HL-60/S4 (cell line): ENCODE measurements around the gene CACNG4.
"Not testable (repeated sequence)": the region's sequence is repeated elsewhere in the genome, so short reads cannot be mapped to it uniquely, and the experiment has no call there.

Experiments used
- in situ Hi-C: fragments of 300-500 bp; cut with MboI; formaldehyde crosslinking; loops from 2 replicates; pipeline ENCODE4 v1.14.3; 2022; ENCODE audit warnings: low sequenced_read_pairs

Gene CACNG4

GRCh38 chr17:67040652-67041051, 76.1 kb downstream of the CACNG4 start:
- in situ Hi-C loops = no loop called here

DNA sequence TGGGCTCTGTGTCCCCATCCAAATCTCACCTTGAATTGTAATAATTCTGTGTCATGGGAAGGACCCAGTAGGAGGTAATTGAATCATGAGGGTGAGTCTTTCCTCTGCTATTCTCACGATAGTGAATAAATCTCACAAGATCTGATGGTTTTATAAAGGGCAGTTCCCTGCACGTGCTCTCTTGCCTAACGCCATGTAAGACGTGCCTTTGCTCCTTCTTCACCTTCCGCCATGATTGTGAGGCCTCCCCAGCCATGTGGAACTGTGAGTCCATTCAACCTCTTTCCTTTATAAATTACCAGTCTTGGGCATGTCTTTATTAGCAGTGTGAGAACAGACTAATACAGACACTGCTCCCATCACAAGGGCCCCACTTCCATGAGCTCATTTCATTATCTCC, 76.6 kb downstream of the CACNG4 start:
- in situ Hi-C loops = not testable (repeated sequence)

DNA sequence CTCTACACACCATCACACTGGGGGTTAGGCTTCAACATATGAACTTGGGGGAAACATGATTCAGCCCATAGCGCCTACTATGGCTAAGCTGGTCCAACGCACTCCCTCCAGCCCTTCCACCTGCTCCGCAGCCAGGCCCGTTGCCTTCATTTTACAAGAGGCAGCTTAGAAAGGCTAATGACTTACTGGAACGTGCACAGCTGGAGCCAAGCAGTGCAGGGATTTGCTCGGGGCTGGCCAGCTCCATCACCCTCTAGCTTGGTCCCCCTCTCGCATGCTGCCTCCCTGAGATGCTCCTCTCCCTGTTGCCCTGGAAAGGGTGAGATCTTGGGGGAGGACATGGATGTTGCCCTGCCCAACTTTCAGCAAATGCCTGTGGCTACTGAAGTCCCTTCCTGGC, 77.0 kb downstream of the CACNG4 start:
- in situ Hi-C loops = no loop called here

DNA sequence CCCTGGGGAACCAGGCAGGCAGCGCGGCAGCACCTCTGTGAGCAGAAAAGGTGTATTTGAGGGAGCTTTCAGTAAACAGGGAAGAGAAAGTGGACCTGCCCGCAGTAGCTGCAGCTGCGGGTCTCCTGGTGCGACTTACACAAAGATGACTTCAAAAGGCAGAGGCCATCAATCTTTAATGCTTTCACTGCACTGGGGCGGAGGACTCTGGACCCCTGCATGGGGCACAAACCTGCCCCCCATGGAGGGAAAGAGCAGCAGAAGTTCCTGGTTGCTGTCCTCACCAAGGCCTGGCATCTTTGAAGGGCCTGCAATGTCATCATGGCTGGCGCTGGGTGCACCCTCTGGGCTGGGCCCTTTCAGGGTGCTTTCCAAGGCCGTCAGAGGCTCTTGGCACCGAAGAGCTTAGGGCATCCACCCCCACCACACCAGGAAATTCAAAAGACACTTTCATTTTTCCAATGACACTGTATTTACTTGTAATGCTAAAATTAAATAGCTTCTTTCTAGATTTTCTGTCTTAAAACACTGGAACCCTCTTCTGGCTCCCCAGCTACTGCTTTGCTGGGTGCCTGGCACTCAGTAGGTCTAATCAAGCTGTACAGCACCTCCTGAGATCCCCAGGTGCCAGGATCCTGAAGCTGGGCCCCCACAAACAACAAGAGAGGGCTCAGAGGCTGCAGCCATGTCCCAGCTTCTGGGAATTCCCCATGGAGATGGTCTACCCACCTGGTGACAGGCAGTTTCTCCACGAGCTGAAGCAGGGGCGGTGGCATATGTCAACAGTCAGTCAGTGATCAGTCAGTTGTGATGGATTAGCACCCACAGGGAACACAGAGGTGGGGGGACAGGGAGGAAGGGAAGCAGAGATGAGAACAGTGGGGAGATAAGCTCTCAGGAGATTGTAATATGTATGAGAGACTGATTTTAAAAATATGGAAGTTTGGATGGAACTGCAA, 77.7 kb downstream of the CACNG4 start:
- in situ Hi-C loops = no loop called here

DNA sequence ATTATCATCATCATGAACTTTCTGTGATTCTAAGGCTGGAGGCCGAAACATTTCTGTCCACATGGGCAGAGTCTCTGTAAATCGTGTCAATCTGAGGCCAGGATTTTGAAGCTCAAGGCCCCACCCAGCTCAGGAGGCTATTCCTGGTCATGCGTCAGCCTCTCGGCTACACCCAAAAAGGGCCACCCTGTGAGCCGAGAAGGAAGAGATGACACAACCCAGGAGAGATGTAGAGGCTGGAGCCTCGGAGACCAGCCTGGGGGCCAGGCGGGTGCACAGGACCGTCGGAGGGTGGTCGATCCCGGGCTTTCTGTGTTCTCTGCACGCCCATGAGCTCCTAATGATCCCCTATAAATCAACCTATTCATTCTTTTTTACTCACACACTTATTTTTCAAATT, 78.8 kb downstream of the CACNG4 start:
- in situ Hi-C loops = no loop called here

DNA sequence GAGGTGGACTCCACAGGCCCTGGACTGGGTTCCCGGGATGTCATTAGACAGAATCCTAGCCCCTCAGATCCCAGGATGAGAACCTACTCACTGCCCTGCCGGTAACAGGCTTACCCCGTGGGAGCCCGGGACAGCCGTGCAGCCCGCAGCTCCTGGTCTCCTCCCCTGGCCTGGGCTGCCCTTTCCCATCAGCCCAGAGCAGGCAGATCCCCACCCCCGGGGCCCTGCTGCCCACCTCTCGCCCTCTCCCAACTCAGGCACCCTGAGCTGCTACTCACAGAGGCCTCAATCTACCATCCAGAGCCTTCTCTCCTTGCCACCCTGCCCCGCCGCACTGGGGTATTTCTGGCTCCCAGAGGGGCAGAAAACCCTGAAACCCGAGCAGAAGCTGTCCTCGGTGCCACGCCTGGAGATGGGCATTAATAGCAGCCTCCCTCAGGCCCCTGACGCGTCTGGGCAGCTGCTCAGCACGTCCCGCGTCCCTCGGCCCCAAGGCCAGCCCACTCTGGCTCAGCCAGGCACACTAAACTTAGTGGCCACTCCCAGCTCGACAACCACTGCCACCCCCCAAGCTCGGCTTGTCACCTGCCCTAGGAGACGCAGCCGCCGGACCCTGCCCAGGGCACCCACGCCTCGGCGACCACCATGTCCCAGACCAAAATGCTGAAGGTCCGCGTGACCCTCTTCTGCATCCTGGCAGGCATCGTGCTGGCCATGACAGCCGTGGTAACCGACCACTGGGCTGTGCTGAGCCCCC, 79.7 kb downstream of the CACNG4 start, which contains the start of gene CACNG1:
CACNG1 (plus strand) TSS at position 539 of the 757 bp plus-strand sequence; CDS start at position 646, 107 bp downstream.
- in situ Hi-C loops = no loop called here

- in situ Hi-C loops = no loop called here
Measured at GRCh38 chr17:67044940-67045339, 80.4 kb downstream of the CACNG4 start.

DNA sequence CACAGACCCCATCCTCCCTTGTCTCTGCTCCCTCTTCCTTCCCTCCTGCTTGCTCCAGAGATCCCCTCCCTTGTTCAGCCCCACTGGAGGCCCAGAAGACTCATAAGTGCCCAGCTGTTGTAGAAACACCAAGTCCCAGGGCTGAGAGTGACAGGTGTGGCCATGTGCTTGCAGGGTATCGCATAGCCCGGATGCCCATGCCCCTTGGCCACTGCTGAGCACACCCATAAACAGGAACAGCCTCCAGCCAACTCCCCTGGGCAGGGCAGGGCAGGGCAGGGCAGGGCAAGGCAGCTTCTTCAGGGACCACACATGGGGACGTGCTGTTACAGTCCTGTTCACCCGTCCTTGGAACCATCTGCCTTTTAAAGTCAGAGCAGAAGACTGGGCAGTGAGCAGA, 81.9 kb downstream of the CACNG4 start:
- in situ Hi-C loops = no loop called here

- in situ Hi-C loops = no loop called here
Measured at GRCh38 chr17:67047382-67047781, 82.9 kb downstream of the CACNG4 start.

DNA sequence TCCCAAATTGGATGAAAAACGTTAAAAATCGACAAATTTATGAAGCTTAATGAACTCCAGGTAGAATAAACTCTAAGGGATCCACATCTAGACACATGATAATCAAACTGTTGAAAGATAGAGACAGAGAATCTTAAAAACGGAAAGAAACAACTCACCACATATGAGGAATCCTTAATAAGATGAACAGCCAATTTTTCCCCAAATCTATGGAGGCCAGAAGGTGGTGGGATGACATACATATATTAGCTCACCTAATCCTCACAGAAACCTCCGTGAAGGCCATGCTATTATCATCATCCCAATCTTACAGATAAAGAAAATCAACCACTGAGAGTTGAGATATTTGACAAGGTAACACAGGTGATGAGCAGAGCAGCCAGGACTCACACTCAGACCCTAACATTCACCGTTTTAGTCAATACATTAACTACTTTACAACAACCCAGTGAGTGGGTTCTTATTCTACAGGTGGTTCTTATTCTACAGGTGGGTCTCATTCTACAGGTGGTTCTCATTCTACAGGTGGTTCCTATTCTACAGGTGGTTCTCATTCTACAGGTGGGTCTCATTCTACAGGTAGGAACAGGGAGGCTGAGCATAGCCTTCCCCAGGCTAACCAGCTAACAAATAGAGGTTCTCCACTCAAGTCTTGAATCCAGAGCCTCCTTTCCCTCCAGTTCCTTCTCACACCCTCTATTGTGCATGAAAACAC, 84.7 kb downstream of the CACNG4 start:
- in situ Hi-C loops = no loop called here

DNA sequence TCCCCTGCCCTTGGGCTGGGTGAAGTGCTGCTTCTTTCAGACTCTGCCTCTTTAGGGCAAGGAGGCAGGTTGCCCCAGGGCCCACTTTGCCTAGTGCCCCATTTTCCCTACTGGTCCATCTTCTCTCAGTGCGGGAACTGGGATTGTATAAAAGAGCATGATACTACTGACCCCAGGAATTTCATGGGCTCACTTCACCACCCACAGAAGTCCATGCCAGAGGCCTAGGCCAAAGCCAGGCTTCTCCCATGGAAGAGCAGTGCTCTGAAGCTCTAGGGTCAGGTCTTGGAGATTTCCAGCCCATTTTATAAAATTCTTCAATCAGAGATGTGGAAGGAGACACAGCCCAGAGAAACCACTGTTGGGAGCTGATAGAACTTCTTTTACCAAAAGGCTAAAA, 85.6 kb downstream of the CACNG4 start:
- in situ Hi-C loops = no loop called here

DNA sequence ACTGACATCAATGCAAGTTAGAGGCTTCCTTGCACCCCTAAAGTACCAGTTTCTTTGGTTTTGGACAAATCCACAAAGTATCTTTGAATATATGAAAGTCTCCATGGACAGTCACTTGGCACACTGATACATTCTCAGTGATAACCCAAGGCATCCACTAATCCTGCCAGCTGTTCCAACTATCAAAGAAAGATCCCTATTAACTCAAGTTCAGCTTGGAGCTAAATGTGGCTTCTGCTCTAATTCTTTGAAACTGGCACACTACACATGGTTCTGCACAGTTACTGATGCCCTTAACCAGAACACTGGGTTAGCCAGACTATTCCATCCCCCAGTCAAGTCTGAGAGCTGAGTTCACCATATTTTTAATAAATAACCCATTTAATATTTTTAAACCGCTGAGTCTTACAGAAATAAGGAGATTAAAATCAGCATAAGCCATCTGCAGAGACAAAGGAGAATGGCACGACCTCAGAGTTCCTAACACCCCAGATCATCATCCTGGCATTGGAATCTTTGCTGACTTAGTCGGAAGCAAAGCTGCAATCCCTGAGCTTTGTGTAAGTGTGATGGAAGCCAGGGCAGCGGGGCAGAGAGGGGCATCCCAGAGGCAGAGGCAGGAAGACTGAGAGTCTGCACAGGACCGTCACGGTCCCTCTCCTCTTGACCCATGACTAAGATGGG, 86.1 kb downstream of the CACNG4 start:
- in situ Hi-C loops = no loop called here

- in situ Hi-C loops = no loop called here
Measured at GRCh38 chr17:67051155-67051538, 86.6 kb downstream of the CACNG4 start.

DNA sequence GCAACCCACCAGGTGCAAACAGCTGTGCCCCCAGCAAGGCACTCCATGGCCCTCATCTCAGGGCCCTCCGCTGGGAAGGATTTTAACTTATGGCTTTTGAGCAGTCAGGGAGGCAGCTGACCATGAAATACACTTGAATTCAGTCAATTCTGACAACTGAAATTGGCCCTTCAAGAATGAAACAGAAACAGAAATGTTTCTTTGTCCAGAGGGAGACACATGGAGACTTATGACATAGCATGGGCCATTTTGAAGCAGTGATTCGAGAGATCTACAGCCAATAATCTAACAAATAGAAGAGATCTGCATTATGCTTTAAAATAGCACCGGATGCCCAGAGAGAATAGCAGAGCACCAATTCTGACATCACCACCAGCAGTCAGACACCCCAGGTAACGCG, 87.3 kb downstream of the CACNG4 start:
- in situ Hi-C loops = no loop called here

DNA sequence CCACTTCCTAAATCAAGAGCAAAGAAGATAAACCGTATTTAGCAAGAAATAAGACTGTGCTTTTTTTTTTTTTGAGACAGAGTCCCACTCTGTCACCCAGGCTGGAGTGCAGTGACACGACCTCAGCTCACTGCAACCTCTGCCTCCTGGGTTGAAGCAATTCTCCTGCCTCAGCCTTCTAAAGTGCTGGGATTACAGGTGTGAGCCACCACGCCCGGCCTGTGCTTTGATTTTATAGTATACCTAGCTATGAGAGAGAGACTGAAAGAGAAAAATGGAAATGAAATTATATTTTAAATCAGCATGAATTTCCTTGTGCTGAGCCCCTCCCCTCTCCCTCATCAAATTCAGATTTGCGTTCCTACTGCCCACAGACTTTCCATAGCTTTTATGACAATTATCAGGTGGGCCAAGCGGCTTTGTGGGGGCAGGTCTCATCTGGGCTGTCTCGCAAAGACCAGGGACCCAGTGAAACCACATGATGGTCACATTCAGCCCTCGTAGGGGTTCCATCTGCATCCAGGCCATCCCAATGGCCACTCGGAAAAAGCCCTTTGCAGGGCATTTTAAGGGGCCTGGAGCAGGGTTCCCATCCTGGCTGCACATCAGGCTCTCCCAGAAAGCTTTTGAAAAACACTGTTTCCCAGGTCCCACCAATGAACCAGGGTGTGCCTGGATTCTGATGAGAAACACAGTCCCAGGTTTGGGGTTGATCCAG, 88.4 kb downstream of the CACNG4 start:
- in situ Hi-C loops = no loop called here

DNA sequence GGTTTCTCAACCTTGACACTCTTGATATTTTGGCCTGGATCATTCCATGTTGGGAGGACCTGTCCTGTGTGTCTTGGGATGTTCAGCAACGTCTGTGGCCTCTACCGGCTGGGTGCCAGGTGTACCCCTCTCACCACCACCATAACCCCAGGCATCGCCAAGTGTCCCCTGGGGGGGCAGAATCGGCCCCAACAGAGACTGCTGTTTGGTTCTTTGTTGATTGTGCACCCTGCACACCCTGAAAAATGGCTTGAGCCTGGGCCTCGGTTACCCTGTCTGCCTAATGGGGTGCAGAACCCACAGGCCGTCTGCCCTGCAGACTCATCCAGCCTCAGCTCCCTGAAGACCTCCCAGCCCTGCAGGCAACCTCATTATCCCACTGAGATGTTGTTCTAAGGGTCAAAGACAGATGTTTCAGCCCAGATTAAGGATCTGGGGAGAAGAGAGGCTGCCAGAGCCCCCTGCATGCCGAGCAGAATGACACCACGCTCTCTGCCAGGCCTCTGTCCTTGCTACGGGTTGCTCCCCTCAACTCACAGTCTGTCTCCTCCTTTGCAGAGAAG, 89.0 kb downstream of the CACNG4 start:
- in situ Hi-C loops = no loop called here

DNA sequence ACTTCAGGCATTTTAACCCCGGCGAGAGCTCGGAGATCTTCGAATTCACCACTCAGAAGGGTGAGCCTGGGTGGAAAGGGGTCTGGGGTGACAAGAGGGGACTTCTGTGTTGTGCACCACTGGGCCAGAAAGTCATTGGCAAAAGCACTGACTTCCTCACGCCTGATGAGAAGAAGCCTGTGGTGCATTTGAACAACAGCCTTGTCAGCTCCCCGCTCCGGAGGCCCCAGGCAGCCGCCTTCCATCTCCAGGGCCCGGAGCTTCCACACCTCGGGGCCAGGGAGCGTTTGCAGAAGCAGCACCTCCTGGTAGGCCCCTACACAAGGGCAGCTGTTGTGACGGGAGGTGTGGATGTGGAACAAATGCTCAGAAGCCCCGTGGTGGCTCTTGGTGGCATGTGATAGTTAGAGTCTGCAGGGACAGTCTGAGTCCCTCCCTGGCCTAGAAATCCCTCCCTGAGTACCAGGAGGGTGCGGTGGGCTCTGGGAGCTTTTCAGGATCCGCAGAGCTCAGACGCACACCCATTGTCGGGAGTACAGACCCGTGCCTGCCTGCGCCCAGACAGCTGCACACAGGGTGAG, 89.6 kb downstream of the CACNG4 start:
- in situ Hi-C loops = no loop called here

DNA sequence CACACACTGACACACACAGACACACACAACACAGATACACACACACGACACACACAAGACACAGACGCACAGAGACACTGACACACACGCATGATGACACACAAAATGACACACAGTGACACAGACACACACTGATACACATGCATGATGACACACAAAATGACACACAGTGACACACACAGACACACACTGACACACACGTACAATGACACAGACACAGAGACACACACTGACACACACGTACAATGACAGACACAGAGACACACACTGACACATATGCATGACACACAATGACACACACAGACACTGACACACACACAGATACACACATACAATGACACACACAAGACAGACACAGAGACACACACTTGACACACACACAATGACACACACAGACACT, 90.1 kb downstream of the CACNG4 start:
- in situ Hi-C loops = no loop called here

GRCh38 chr17:67055041-67055443, 90.5 kb downstream of the CACNG4 start:
- in situ Hi-C loops = no loop called here
